GM12878 (cell line): Measurements from ENCODE around the gene MRPL57. TPM values are rescaled to one million over a fixed set of nuclear protein-coding genes. Genes with fewer than 3 reads are reported as not detected.
A peak's percentile ranks its signal among the peaks of the same experiment; 100 is the strongest.

Source experiments
- CBX3 ChIP-seq: fragments of 200-600 bp; sonication (generic); IDR thresholded peaks from 2 replicates; pipeline ENCODE4 v1.6.1; 2016; ENCODE audit warnings: low read depth, borderline replicate concordance
- CEBPB ChIP-seq, 2 experiments: fragments of 150-350 bp in 1 of 2; IDR thresholded peaks; 2 replicates each; pipeline ENCODE4 v1.6.1; 2012 to 2014; ENCODE audit warnings: low read depth in 2 of 2, low read length in 2 of 2, borderline replicate concordance in 1 of 2, inconsistent platforms in 1 of 2
- EP300 ChIP-seq, 2 experiments: fragments of 150-350 bp in 1 of 2; IDR thresholded peaks; 2 replicates each; pipeline ENCODE4 v1.6.1; 2011 to 2012; ENCODE audit warnings: low read depth in 2 of 2, low read length in 2 of 2, borderline replicate concordance in 1 of 2, improper control_type of control experiment in 1 of 2, inconsistent platforms in 1 of 2; ENCODE audit not compliant: control insufficient read depth in 1 of 2
- IKZF1 ChIP-seq: fragments of 450-650 bp; conservative IDR thresholded peaks from 2 replicates; pipeline ENCODE4 v1.6.1; 2017; ENCODE audit warnings: antibody characterized with exemption, mild to moderate bottlenecking
- LARP7 ChIP-seq: fragments of 450-650 bp; IDR thresholded peaks from 2 replicates; pipeline ENCODE4 v1.6.1; 2017; ENCODE audit warnings: mild to moderate bottlenecking
- MTA3 ChIP-seq: IDR thresholded peaks from 2 replicates; pipeline ENCODE4 v1.6.1; 2012; ENCODE audit warnings: low read length, inconsistent platforms, borderline replicate concordance
- NBN ChIP-seq: fragments of 450-650 bp; IDR thresholded peaks from 2 replicates; pipeline ENCODE4 v1.6.1; 2016
- NFYA ChIP-seq: IDR thresholded peaks from 2 replicates; pipeline ENCODE4 v1.6.1; 2011; ENCODE audit warnings: low read depth, mild to moderate bottlenecking, low read length, improper control_type of control experiment, borderline replicate concordance
- POU2F2 ChIP-seq: IDR thresholded peaks from 3 replicates; pipeline ENCODE4 v1.6.1; 2011; ENCODE audit warnings: low read depth, mild to moderate bottlenecking, low read length, borderline replicate concordance
- RAD51 ChIP-seq: fragments of 450-650 bp; IDR thresholded peaks from 2 replicates; pipeline ENCODE4 v1.6.1; 2016; ENCODE audit warnings: moderate library complexity, mild to moderate bottlenecking, inconsistent platforms
- RFX5 ChIP-seq: IDR thresholded peaks from 2 replicates; pipeline ENCODE4 v1.6.1; 2011; ENCODE audit warnings: low read depth, low read length, improper control_type of control experiment
- SMC3 ChIP-seq: IDR thresholded peaks from 2 replicates; pipeline ENCODE4 v1.6.1; 2011; ENCODE audit warnings: low read length, improper control_type of control experiment, borderline replicate concordance
- SP1 ChIP-seq: IDR thresholded peaks from one replicate; pipeline ENCODE4 v1.6.1; 2011; ENCODE audit warnings: low read depth, low read length
- SREBF2 ChIP-seq: IDR thresholded peaks from 2 replicates; pipeline ENCODE4 v1.6.1; 2012; ENCODE audit warnings: mild to moderate bottlenecking, low read length
- SUZ12 ChIP-seq: fragments of 200-600 bp; sonication (generic); IDR thresholded peaks from one replicate; pipeline ENCODE4 v1.6.1; 2018; ENCODE audit warnings: antibody characterized with exemption, mild to moderate bottlenecking; ENCODE audit not compliant: unreplicated experiment
- TARDBP ChIP-seq: IDR thresholded peaks from 2 replicates; pipeline ENCODE4 v1.6.1; 2016; ENCODE audit warnings: borderline replicate concordance
- YBX1 ChIP-seq: fragments of 450-650 bp; IDR thresholded peaks from 2 replicates; pipeline ENCODE4 v1.6.1; 2016; ENCODE audit warnings: antibody characterized with exemption
- YY1 ChIP-seq: IDR thresholded peaks from 2 replicates; pipeline ENCODE4 v1.6.1; 2011; ENCODE audit warnings: low read depth, mild to moderate bottlenecking, low read length
- ZZZ3 ChIP-seq: IDR thresholded peaks from 2 replicates; pipeline ENCODE4 v1.6.1; 2011; ENCODE audit warnings: low read depth; ENCODE audit not compliant: control insufficient read depth, insufficient read length
- polyA plus RNA-seq, 11 experiments: library from polyadenylated mRNA; depleted of rRNA in 4 of 11; unstranded in 6 of 11; stranded (reverse) in 5 of 11; fragments of >200 nt; fragmentation: Nextera tagmentation in 4 of 11; fragmentation: Illumina TruSeq in 1 of 11; extraction: Ambion mirVana in 4 of 11; extraction: Trizol in 1 of 11; gene quantifications; 1 replicate in 1 of 11; 2 replicates in 10 of 11; pipeline versions ENCODE4 v1.2.1 to v1.2.3, GENCODE V29; 2011 to 2016; ENCODE audit warnings: inconsistent platforms in 2 of 11, missing spikeins in 2 of 11, low read depth in 1 of 11
- total RNA-seq, 4 experiments: library from RNA; depleted of rRNA in 3 of 4; stranded (reverse); fragments of >200 nt in 3 of 4; fragmentation: Illumina TruSeq in 1 of 4; extraction: Trizol in 1 of 4; gene quantifications; 2 replicates each; pipeline versions ENCODE4 v1.2.1 to v1.2.3, GENCODE V29; 2013 to 2021
- TF ChIP-seq, protein P1 (sequence below): IDR thresholded peaks from 2 replicates; pipeline ENCODE4 v1.6.1; 2011; ENCODE audit warnings: mild to moderate bottlenecking, low read depth, low read length, moderate library complexity; ENCODE audit not compliant: insufficient replicate concordance
- TF ChIP-seq, protein P2 (sequence below): fragments of 450-650 bp; IDR thresholded peaks from 2 replicates; pipeline ENCODE4 v1.6.1; 2016; ENCODE audit warnings: mild to moderate bottlenecking, moderate library complexity, borderline replicate concordance
- TF ChIP-seq, protein P3 (sequence below): fragments of 450-650 bp; IDR thresholded peaks from 2 replicates; pipeline ENCODE4 v1.6.1; 2017; ENCODE audit warnings: mild to moderate bottlenecking, moderate library complexity

MRPL57 gene
- total and polyA plus RNA-seq, 10 of the 15 experiments (the other 5 are each of a cell fraction or from before 2014, with no cell fraction given), result 10.5 to 90.6 (median 25.9) TPM

DNA sequence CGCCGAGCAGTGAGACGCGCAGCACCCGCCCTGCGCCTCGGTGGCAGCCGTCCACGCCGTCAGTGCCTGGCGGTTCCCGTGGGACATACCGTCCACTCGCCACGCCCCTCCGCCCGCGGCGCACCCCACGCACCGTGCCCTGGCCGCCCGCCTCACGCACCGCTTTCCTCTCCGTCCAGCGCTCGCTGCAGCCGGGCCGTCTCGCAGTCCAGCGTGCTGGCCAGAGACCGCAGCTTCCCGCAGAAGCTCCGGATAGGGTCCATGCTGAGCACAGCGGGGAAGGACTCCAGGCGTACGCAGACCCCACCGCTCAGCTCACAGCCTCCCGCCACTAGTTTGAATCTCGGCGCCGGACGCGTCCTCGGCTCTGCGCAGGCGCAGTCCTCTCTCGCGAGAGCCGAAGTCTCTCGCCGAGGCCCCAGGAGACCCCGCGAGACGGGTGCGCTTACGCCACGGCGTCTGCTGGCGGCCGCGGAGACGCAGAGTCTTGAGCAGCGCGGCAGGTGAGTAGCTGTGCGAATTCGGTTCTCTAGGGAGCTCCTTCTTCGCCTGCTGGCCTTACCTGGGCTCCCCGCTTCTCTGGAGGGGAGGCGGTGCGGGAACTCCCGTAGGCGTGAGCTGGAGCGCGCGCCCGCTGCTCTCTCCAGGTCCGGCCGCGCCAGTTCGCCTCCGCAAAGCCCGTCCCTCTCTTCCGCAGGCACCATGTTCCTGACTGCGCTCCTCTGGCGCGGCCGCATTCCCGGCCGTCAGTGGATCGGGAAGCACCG lies at the start of gene MRPL57, which contains the start of gene SKA3 (continued):
- TF ChIP-seq, protein P1, sequence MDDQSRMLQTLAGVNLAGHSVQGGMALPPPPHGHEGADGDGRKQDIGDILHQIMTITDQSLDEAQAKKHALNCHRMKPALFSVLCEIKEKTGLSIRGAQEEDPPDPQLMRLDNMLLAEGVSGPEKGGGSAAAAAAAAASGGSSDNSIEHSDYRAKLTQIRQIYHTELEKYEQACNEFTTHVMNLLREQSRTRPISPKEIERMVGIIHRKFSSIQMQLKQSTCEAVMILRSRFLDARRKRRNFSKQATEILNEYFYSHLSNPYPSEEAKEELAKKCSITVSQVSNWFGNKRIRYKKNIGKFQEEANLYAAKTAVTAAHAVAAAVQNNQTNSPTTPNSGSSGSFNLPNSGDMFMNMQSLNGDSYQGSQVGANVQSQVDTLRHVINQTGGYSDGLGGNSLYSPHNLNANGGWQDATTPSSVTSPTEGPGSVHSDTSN, result no peak
- TF ChIP-seq YY1, result 0 out of 2 replicates have a peak, but pooled peaks have one; percentile 62
- 0 out of 4 replicates have a peak, but pooled peaks of 1 of the 2 experiments have one; percentile 32 for TF ChIP-seq EP300 (IDR thresholded peaks at IDR 0.05; ENCODE audit: borderline replicate concordance in 1 of 2, control insufficient read depth in 1 of 2, low read depth in 2 of 2, low read length in 2 of 2)
- TF ChIP-seq RFX5, result no peak
- no peak for TF ChIP-seq ZZZ3
- no peak for TF ChIP-seq RAD51
- peak; percentile 91 for TF ChIP-seq IKZF1
- TF ChIP-seq TARDBP, result no peak
- TF ChIP-seq SP1, result peak; percentile 51
- TF ChIP-seq NBN, result peak; percentile 53; the same call in 1 of the 2 replicates
- TF ChIP-seq SUZ12, result no peak
- TF ChIP-seq LARP7, result peak; percentile 84
- TF ChIP-seq NFYA, result no peak
- TF ChIP-seq YBX1, result no peak
- no peak for TF ChIP-seq SREBF2
- TF ChIP-seq CBX3, result no peak
- TF ChIP-seq, protein P2, sequence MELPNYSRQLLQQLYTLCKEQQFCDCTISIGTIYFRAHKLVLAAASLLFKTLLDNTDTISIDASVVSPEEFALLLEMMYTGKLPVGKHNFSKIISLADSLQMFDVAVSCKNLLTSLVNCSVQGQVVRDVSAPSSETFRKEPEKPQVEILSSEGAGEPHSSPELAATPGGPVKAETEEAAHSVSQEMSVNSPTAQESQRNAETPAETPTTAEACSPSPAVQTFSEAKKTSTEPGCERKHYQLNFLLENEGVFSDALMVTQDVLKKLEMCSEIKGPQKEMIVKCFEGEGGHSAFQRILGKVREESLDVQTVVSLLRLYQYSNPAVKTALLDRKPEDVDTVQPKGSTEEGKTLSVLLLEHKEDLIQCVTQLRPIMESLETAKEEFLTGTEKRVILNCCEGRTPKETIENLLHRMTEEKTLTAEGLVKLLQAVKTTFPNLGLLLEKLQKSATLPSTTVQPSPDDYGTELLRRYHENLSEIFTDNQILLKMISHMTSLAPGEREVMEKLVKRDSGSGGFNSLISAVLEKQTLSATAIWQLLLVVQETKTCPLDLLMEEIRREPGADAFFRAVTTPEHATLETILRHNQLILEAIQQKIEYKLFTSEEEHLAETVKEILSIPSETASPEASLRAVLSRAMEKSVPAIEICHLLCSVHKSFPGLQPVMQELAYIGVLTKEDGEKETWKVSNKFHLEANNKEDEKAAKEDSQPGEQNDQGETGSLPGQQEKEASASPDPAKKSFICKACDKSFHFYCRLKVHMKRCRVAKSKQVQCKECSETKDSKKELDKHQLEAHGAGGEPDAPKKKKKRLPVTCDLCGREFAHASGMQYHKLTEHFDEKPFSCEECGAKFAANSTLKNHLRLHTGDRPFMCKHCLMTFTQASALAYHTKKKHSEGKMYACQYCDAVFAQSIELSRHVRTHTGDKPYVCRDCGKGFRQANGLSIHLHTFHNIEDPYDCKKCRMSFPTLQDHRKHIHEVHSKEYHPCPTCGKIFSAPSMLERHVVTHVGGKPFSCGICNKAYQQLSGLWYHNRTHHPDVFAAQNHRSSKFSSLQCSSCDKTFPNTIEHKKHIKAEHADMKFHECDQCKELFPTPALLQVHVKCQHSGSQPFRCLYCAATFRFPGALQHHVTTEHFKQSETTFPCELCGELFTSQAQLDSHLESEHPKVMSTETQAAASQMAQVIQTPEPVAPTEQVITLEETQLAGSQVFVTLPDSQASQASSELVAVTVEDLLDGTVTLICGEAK, result no peak; the same call in 1 of the 2 replicates
- peak; percentile 91 for TF ChIP-seq POU2F2
- TF ChIP-seq, protein P3, sequence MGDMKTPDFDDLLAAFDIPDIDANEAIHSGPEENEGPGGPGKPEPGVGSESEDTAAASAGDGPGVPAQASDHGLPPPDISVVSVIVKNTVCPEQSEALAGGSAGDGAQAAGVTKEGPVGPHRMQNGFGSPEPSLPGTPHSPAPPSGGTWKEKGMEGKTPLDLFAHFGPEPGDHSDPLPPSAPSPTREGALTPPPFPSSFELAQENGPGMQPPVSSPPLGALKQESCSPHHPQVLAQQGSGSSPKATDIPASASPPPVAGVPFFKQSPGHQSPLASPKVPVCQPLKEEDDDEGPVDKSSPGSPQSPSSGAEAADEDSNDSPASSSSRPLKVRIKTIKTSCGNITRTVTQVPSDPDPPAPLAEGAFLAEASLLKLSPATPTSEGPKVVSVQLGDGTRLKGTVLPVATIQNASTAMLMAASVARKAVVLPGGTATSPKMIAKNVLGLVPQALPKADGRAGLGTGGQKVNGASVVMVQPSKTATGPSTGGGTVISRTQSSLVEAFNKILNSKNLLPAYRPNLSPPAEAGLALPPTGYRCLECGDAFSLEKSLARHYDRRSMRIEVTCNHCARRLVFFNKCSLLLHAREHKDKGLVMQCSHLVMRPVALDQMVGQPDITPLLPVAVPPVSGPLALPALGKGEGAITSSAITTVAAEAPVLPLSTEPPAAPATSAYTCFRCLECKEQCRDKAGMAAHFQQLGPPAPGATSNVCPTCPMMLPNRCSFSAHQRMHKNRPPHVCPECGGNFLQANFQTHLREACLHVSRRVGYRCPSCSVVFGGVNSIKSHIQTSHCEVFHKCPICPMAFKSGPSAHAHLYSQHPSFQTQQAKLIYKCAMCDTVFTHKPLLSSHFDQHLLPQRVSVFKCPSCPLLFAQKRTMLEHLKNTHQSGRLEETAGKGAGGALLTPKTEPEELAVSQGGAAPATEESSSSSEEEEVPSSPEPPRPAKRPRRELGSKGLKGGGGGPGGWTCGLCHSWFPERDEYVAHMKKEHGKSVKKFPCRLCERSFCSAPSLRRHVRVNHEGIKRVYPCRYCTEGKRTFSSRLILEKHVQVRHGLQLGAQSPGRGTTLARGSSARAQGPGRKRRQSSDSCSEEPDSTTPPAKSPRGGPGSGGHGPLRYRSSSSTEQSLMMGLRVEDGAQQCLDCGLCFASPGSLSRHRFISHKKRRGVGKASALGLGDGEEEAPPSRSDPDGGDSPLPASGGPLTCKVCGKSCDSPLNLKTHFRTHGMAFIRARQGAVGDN, result peak; percentile 62; the same call in 1 of the 2 replicates
- TF ChIP-seq SMC3, result no peak
- TF ChIP-seq MTA3, result no peak
- TF ChIP-seq CEBPB (IDR thresholded peaks at IDR 0.05; ENCODE audit: borderline replicate concordance in 1 of 2, low read depth in 2 of 2, low read length in 2 of 2), result no peak
